ENCODE measurements around the gene SDC3.

DNA sequence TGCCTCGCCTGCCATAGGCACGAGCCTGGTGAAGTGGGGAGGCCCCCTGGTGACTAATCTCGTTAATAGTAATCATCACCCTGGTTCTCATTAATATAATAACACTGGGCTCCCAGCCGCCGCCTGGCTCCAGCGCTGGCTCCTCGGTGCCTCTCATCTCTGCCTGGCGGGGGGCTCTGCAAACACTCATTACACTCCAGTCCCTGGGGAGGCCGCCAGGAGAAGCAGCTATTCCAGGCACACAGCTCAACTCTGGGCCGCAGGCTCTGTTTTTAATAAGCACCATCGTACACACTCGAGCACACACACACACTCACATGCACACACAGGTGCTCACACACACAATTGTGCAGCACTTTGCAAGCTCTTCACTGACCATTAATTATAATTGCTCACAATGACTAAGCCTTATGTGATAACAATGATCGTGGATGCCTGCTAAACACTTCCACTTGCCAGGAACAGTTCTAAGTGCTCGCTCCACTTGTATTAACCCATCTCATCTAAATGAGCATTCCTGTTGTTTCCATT, 52.2 kb downstream of the SDC3 start:
- TF ChIP-seq, protein P1, sequence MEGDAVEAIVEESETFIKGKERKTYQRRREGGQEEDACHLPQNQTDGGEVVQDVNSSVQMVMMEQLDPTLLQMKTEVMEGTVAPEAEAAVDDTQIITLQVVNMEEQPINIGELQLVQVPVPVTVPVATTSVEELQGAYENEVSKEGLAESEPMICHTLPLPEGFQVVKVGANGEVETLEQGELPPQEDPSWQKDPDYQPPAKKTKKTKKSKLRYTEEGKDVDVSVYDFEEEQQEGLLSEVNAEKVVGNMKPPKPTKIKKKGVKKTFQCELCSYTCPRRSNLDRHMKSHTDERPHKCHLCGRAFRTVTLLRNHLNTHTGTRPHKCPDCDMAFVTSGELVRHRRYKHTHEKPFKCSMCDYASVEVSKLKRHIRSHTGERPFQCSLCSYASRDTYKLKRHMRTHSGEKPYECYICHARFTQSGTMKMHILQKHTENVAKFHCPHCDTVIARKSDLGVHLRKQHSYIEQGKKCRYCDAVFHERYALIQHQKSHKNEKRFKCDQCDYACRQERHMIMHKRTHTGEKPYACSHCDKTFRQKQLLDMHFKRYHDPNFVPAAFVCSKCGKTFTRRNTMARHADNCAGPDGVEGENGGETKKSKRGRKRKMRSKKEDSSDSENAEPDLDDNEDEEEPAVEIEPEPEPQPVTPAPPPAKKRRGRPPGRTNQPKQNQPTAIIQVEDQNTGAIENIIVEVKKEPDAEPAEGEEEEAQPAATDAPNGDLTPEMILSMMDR (IDR thresholded peaks at IDR 0.05; ENCODE audit: low read depth, low read length): no peak
- TF ChIP-seq EZH2phosphoT487 (IDR thresholded peaks at IDR 0.05; ENCODE audit: low read depth): no peak

Data from OCI-LY3 (cell line).